Kidney capillary endothelial cell (primary cell): ENCODE data around the gene SIPA1L3.
A peak's percentile ranks its signal among the peaks of the same experiment; 100 is the strongest.
"Not testable (repeated sequence)": the region's sequence is repeated elsewhere in the genome, so short reads cannot be mapped to it uniquely, and the experiment has no call there.

Experiments used
- DNase-seq: peaks from one replicate; pipeline ENCODE4 v3.0.0-alpha.2; 2018; ENCODE audit warnings: low spot score

The SIPA1L3 gene

DNA sequence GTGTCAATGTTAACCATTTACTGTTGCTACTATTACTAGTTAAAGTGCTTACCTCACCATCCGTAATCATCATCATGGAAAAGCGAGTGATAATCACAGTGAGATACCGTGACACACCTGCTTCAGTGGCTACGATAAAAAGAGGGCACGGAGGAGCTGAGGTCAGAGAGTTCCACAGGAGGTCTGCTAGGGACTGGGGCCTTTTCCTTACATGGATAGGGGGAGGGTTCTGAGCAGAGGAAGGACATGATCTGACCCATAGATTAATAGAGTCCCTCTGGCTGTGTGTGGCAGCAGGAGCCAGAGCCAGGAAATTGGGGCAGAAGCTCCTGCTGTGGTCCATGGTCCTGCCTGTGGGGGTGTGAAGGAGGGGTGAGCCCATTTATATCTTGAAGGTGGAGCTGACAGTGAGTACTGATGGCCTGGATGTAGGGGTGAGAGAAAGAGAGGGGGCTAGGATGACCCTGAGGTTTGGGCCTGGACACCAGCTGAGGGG lies 136.7 kb downstream of the SIPA1L3 start:
- no peak for DNase-seq

DNA sequence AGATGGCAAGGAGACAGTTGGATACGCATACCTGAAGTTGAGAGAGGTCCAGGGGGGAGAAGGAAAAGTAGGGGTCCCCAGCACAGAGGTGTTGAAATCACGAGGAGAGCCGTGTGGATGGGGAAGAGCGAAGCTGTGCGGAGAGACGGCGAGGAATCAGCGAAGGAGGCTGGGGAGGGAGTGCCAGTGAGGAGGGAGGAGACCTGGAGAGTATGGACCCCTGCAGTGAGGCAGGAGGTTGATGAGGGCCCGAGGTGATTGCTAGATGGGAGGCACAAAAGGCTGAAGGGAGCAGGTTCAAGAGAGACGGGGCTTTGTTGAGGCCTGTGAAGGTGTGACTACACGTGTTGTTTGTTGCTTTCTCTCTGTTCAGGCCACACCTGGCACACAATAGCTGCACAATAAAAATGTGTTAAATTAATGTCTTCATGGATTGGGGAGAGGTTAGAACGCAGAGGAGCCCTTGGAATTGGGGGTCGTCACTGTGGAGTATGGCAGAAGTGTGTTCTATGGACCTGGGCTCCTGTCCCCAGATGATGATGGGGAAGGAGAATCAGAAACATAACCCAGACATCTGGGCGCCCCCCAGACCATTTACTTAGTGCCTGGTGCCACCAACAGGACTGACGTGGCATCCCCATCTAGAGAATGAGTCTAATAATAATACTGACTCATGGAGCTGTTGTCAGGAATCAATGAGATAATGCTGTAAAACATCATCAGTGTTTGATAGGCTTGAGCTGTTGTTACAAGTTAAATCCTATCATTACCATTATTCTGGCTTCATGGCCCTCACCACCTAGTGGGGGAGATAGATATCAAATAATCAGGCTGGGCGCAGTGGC lies 137.5 kb downstream of the SIPA1L3 start:
- DNase-seq, result peak; percentile 72

DNA sequence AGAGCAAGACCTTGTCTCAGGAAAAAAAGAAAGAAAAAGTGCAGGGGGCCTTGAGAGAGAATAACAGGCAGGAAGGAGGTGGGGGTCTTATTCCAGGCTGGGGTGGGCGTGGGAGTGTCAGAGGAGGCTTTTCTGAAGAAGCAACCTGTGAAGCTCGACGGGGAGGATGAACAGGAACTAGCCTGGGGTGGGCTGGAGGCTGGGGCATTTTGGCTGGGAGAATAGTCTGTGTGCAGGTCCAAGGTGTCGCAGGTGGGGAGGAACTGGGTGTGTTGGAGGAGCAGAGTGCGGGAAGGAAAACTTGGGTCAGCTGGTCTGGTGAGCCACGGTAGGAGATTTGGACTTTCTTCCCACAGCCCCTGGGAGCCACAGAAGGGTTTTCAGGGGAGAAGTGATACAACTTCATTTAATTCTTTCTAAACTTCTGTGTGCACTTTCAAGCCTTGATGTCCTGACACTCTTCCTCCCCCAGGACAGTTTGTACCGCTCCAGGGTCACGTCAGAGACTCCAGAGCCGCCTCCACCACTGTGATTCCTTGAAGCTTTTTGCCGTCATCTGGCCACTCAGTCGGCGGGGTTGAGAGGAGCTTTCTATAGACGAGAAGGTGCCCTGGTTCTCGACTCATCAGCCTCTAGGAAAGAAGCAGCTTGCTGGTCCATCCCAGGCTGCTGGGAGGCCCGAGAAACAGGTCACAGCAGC lies 138.7 kb downstream of the SIPA1L3 start:
- DNase-seq, result no peak

DNA sequence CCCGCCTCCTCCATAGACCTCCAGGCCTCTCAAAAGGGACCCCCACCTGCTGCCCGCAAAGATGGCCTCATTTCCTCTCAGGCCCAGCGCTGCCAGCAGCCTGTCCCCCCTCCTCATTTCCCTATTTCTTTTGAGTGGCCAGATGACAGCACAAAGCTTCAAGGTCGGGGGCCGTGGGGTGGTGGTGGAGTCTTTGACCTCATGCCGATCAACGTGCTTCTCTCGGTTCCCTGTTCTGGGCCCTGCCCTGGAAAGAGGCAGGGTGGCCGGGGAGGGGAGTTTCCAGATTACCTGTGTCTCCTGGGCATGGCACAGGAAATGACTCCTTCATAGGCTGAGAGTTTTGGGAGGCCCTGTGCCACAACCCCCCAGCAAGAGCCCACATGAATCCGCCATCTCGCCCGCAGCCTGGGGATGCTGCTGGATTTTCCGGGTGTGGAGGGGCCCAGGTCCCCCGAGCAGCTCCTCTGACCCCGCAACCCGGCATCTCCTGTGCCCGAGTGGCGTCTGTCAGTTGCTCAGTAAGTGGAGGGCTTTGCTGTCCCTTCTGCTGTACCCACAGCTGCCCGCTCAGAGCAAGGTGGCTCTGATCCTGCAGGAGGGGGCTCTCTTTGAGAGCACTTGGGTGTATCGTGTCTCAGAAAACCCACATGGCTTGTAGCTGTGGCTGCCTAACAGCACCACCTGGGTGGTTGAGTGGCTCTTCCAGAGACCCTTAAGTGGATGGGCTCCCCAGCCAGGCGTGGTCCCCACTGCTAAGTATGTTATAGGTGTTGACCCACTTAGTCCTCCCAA lies 139.4 kb downstream of the SIPA1L3 start:
- no peak for DNase-seq

DNA sequence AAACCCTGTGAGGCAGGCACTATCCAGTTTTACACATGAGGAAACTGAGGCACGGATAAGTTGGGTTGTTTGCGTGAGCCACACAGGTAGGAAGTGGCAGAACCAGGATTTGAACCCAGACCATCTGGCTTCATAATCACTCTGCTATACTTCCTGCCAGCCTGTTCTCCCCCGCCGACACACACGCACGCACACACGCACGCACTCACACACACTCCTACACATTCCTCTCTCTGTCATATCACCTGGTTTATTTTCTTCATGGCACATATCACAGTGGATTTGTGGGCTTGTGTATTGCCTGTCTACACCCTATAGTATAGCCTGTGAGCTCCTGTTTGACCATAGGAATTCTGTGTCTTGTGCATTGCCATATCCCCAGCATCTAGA lies 140.0 kb downstream of the SIPA1L3 start:
- DNase-seq, result no peak

DNA sequence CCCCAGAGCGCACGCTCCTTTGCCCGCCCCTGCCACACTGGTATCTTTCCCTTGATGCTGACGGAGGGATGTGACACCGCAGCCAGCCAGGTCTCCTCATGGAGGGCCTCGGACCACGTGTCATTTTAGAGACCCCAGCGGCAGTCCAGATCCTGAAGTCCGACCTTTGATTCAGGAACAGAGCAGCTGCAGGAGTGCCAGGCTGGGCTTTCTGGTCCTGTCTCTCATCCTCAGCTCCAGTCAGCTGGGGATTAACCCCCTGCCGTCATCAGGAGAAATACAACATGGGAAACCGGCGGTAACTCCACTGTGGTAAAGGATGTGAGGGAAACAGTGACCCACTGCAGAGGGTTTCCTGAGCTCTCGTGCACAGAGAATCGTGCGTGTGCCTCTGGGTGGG lies 140.6 kb downstream of the SIPA1L3 start:
- no peak for DNase-seq

DNA sequence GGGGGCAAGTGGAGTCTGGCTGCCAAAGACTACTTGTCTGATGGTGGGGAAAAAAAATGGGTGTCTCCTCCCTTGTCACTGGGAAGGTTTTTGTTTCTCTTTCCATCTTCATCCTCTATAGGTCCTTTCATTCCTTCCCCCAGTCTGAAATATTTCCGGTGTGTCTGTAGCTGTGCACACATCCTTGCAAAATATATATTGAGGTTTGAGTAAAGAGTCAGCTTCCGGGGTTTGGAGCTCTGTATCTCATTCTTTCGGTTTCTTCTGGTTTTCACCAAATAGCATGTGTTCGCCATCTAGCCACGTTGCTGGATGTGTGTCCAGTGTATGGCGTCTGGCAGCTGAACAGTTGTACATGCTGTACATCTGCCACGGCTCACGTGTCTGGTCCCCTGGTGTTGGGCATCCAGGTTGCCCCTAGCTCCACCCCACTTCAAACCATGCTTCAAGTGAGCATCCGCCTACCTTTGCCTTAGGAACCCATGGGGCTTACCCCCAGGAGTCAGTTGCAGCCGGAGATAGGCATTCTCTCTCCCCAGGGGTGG lies 142.2 kb downstream of the SIPA1L3 start:
- no peak for DNase-seq

DNA sequence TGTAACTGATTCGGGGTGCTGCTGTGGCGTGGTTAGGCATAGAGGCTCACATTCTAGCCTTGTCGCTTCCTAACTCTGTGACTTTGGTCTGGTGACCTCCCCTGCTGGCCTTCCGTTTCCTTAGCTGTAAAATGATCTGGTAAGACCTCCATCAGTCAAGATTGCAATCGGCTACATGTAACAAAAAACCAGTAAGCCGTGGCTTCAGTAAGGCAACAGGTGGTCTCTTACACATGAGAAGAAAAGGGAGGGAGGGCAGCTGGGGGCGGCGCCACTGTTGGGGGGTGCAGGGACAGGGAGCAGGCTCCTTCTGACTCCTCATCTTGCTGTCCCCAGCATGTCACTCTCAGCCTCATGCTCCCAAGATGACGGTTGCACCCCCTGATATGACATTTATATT lies 148.0 kb downstream of the SIPA1L3 start:
- DNase-seq, result no peak

DNA sequence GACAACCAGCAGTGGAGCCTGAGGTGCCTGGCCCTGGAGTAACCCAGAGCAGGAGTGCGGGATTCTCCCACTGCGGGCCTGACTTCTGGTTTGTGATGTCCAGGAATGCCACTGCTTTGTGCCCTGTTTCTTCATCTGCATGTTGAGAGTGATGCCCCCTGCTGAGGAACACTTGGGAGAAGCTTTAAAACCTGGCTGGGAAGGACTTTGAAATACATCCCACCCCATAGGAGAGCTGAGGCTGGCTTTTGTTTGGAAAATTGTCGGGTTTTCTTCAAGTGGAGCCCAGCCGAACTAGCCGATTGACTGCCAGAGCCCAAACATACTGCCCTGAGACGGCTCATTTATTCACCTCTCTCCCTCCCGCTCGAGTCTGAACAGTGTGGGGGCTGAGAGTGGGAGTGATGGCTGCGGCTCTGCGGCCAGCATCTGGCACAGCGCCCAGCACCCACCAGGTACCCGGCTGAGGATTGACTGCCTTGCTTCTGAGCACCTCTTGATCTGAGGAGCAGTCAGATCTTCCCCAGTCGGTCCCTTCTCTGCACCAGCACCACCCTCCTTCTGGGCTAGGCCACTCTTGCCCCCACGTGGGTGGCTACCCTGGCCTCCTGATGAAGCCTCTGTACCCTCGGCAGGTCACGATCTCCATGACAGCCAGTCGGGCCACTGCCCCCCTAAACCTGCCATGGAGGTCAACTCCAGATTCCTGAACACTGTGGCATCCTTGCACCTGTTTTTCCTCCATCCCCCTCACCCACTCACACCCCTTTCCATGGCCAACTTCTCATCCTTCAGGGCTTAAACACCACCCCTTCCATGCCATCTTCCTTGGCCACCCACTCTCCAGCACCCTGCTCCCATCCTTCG lies 148.9 kb downstream of the SIPA1L3 start:
- DNase-seq, result no peak

DNA sequence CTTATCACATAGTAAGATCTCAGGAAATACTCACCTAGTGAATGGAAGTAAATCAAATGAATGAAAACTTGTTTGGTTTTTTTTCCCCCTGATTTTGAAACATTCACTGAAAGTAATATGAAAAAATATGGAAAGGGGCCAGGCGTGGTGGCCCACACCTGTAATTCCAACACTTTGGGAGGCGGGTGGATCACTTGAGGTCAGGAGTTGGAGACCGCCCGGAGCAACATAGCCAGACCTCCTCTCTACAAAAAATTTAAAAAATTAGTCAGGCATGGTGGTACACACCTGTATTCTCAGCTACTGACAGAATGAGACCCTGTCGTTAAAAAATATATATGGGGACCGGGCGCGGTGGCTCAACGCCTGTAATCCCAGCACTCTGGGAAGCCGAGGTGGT lies 149.6 kb downstream of the SIPA1L3 start:
- DNase-seq, result no peak

DNA sequence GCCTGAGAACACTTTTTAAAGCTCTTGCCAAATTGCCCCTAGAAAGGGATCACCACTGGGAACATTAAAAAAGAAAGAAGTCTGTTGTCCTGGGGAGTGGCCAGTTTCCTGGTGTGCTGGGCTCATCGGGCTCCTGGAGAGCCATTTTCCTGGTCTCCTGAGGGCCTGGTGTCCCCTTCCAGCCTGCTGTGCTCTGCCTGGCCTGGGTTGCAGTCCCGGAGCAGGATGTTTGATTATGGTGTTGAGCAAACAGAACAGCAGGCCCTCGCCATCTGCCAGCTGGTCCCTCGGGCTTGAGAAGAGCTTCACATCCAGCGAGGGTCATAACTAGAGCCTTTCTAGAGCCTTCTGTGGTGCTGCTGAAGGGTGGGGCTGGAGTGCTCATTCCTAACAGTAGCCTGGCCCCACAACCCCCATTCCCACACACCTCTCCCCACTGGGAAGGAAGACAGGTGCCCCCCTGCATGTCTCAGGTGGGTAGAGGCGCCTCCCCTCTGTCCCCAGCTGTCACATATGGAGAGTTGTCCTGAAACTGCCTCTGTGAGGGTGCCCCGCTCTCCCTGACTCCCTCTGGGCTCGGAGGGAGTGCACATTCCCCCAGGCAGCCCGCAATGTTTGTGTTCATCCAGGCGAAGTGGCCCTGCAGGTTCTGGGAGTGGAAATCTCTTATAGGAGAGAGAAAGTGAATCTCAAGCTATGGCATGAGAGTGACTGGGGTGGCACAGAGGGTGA lies 151.1 kb downstream of the SIPA1L3 start:
- DNase-seq, result no peak

DNA sequence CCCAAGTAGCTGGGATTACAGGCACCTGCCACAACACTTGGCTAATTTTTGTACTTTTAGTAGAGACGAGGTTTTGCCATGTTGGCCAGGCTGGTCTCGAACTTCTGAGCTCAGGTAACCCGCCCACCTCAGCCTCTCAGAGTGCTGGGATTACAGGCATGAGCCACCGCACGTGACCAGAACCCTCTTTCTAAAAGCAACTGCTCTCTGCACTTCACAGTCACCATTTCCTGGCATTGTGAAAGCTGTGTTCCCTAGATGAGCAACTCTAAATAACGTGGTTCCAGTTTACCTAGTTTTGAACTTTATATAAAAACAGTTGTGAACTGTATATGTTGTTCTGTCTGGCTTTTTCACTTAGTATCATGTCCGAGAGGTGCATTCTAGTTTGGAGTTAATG lies 152.9 kb downstream of the SIPA1L3 start:
- peak; percentile 81 for DNase-seq

DNA sequence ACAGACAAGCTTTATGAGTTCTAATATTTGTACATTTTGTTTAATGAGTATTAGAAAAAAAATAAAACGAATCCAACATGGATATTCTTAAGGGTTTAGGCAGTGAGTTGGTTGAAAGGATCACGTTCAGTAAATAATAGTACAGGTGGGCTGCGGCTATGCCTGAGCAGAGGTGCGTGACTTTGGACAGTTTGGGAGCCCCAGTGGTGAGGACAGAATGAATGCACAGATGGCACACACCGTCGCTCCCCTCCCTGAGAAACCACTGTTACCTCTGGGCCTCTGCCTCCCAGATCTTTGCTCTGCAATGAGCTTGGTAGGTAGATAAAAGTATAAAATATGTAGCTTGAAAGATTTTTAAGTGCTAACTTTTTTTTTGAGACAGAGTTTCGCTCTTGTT lies 153.3 kb downstream of the SIPA1L3 start:
- DNase-seq, result no peak

DNA sequence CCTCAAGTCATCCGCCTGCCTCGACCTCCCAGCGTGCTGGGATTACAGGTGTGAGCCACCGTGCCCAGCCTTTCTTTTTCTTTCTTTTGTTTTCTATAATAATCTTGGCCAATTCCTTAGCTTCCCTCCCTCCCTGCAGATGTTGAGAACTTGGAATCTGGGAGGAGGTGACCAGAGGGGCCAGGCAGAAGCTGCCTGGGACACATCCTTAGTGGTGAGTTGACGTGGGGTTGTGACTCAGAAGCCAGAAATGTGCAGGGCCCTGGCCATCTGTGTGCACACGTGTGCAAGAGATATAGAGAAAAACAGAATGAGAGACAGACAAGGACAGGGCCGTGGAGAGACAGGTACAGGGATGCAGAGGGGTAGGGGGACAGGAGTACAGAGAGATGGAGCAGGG lies 154.3 kb downstream of the SIPA1L3 start:
- DNase-seq, result peak; percentile 53

DNA sequence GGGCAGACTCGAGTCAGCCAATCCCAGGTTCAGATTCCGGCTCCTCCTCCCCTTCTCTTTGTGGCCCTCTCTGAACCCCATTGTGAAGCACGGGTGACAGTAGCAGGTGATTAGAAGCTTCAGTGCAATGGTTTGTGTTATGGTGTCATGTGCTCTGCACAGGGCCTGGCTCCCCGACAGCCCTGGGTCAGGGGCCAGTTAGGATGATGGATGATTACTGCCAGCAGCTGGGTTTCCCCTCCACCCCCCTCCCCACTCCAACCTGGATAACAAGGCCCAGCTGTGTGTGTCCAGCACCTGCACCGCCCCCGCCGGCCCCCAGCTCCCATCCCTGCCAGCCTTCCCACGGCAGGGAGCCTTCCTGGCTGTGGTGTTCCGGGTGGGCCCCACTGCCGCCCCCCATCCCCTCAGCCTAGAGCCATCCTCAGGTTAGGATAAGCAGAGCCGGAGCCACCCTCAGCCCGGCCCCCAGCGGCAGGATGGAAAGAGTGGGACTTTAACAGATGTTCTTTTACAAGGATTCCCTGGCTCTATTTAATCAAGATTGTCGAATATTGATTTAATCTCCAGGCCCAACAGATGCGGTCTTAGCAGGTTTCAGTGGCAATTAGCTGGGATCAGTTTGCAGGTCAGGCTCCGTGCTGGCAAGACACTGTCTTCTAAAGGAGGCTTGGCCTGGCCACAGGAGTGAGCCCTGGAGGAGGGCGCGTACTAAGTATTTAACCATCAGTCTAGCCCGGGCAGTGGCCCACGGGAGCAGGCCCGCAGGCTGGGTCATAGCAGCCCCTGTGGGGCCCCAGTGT lies 156.2 kb downstream of the SIPA1L3 start:
- no peak for DNase-seq

DNA sequence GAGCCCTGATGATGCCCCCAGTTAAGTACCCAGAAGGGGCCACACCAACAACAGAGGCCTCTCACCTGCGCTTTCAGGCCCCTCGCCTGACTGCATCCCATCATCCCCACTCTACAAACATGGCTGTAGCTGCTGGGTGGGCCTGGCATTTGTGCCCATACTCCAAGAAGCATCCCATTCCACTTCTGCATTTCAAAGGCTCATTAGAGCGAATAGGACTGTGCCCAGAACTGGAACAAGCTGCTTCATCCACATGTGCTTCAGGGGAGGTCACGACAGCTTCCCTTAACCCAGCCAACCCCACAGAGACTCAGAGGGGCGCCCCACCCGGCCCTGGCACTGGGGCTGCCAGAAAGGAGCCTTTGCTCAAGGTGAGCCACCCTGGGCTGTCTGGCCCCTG lies 156.9 kb downstream of the SIPA1L3 start:
- DNase-seq, result no peak

DNA sequence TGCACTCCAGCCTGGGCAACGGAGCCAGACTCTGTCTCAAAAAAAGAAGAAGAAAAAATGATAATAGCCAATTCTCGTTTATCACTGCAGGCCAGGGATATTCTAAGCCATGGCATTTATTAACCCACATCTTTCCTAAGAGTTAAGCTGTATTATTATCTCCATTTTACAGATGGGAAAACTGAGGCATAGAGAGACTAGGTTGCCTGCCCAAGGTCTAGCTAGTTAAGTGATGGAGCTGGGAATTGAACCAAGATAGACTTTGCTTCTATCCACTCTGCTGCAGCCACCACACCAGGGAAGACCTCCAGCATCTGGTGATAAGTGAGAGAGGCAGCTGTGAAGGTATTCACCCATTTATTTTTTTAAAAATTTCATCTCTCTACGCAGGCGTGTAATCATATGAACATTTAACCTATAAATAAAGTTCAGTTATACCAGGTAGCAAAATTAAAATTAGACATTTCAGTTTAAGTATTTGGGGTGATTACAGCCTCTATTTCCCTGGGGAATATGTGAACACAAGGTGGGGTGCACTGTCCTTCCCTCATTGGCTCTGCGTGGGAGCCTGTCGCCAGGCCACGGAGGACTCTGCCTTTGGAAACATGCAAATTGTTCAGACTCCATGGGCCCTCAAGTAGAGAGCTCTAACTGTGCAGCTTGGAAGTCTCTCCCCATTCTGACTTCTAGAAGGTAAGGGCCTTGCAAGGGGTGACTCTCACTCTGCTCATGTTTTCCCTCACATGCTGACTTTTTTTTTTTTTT lies 157.8 kb downstream of the SIPA1L3 start:
- no peak for DNase-seq

DNA sequence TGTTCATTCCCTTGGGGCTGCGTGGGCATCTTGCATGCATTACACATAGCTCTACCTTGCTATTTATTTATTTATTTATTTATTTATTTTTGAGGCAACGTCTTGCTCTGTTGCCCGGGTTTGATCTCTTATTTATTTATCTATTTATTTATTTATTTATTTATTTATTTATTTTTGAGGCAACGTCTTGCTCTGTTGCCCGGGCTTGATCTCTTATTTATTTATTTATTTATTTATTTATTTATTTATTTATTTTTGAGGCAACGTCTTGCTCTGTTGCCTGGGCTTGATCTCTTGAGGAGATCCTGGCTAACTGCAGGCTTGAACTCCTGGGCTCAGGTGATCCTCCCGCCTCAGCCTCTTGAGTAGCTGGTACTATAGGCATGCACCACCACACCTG lies 158.8 kb downstream of the SIPA1L3 start:
- DNase-seq, result not testable (repeated sequence)

DNA sequence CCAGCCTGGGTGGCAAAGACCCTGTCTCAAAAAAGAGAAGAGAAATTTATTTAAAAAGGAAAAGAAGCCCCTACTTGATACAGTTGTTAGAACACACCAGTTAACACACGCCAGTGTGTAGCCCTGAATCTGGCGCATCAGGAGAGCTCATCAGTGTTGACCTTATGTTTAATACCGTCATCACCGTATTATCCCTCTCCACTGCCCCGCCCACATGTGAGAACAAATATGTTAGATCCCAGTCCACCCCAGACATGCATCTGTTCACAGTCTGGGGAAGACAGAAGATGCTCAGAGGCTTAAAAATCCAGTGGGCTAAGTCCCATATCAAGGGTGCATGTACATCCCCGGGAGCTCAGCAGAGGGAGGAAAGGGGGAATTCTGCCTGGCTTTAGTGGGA lies 161.8 kb downstream of the SIPA1L3 start:
- DNase-seq, result no peak
